SK-N-SH treated with all-trans-retinoic acid at 6 μM for 48 hours (cell line): ENCODE data around the gene ATF1.

Experiments
- BACH2 ChIP-seq: fragments of 250-450 bp; sonication (Bioruptor Pico); IDR thresholded peaks from 2 replicates; pipeline ENCODE4 v1.9.0; 2021; ENCODE audit warnings: mild to moderate bottlenecking, borderline replicate concordance
- CREB5 ChIP-seq: fragments of 250-450 bp; sonication (Bioruptor Pico); IDR thresholded peaks from 2 replicates; pipeline ENCODE4 v1.5.1; 2020; ENCODE audit warnings: low read depth, mild to moderate bottlenecking, moderate library complexity
- GLIS3 ChIP-seq: fragments of 250-450 bp; sonication (Bioruptor Pico); IDR thresholded peaks from 2 replicates; pipeline ENCODE4 v1.5.0; 2020; ENCODE audit warnings: mild to moderate bottlenecking, moderate library complexity
- ISL1 ChIP-seq: fragments of 250-450 bp; sonication (Bioruptor Pico); IDR thresholded peaks from 2 replicates; pipeline ENCODE4 v2.1.2; 2022; ENCODE audit warnings: mild to moderate bottlenecking, moderate library complexity
- OSR1 ChIP-seq: fragments of 250-450 bp; sonication (Bioruptor Pico); IDR thresholded peaks from 2 replicates; pipeline ENCODE4 v1.8.0; 2022; ENCODE audit warnings: moderate library complexity, mild to moderate bottlenecking, inconsistent platforms
- POU6F1 ChIP-seq: fragments of 250-450 bp; sonication (Bioruptor Pico); IDR thresholded peaks from 2 replicates; pipeline ENCODE4 v1.8.0; 2021; ENCODE audit warnings: low read depth, mild to moderate bottlenecking, moderate library complexity, borderline replicate concordance
- RARB ChIP-seq: fragments of 250-450 bp; sonication (Bioruptor Pico); IDR thresholded peaks from 2 replicates; pipeline ENCODE4 v1.8.0; 2021; ENCODE audit warnings: mild to moderate bottlenecking, moderate library complexity
- SNAI2 ChIP-seq: fragments of 250-450 bp; sonication (Bioruptor Pico); IDR thresholded peaks from 2 replicates; pipeline ENCODE4 v1.5.0; 2020; ENCODE audit warnings: mild to moderate bottlenecking, moderate library complexity
- TCF4 ChIP-seq: fragments of 250-450 bp; sonication (Bioruptor Pico); IDR thresholded peaks from 2 replicates; pipeline ENCODE4 v1.8.0; 2021; ENCODE audit warnings: mild to moderate bottlenecking, moderate library complexity, borderline replicate concordance
- ZFP30 ChIP-seq: fragments of 450-650 bp; formaldehyde crosslinking; IDR thresholded peaks from 2 replicates; pipeline ENCODE4 v1.5.0; 2022; ENCODE audit warnings: mild to moderate bottlenecking, moderate library complexity
- ZNF8 ChIP-seq: fragments of 450-650 bp; formaldehyde crosslinking; IDR thresholded peaks from 2 replicates; pipeline ENCODE4 v1.5.0; 2020; ENCODE audit warnings: mild to moderate bottlenecking, moderate library complexity
- TF ChIP-seq, protein P1 (sequence below): fragments of 250-450 bp; sonication (Bioruptor Pico); IDR thresholded peaks from 2 replicates; pipeline ENCODE4 v1.8.0; 2020; ENCODE audit warnings: mild to moderate bottlenecking, moderate library complexity, borderline replicate concordance

DNA sequence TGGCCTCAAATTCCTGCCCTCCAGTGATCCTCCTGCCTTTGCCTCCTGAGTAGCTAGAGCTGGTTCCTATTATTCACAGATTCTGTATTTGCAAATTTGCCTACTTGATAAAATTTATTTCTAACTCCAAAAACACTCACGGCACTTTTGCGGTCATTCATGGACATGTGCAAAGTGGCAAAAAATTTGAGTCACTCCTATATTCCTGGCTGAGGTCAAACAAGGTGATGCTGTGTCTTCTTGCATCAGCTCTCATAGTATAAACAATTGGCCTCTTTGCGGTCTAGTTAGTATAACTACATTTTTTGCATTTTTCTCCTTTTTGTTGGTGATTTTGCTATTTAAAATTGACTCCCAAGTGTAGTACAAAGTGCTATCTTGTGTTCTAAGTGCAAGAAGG, 24.7 kb downstream of the ATF1 start:
- no peak for TF ChIP-seq TCF4 (CRISPR knock-in tag)
- TF ChIP-seq ZNF8 (CRISPR knock-in tag), result no peak
- TF ChIP-seq RARB, result no peak
- no peak for TF ChIP-seq SNAI2 (CRISPR knock-in tag)
- no peak for TF ChIP-seq CREB5 (CRISPR knock-in tag)
- no peak for TF ChIP-seq BACH2
- no peak for TF ChIP-seq GLIS3 (CRISPR knock-in tag)
- no peak for TF ChIP-seq ZFP30
- TF ChIP-seq, protein P1, sequence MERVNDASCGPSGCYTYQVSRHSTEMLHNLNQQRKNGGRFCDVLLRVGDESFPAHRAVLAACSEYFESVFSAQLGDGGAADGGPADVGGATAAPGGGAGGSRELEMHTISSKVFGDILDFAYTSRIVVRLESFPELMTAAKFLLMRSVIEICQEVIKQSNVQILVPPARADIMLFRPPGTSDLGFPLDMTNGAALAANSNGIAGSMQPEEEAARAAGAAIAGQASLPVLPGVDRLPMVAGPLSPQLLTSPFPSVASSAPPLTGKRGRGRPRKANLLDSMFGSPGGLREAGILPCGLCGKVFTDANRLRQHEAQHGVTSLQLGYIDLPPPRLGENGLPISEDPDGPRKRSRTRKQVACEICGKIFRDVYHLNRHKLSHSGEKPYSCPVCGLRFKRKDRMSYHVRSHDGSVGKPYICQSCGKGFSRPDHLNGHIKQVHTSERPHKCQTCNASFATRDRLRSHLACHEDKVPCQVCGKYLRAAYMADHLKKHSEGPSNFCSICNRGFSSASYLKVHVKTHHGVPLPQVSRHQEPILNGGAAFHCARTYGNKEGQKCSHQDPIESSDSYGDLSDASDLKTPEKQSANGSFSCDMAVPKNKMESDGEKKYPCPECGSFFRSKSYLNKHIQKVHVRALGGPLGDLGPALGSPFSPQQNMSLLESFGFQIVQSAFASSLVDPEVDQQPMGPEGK (CRISPR knock-in tag), result no peak
- no peak for TF ChIP-seq POU6F1 (CRISPR knock-in tag)
- TF ChIP-seq OSR1 (CRISPR knock-in tag), result no peak
- TF ChIP-seq ISL1 (CRISPR knock-in tag), result no peak
